Osteocyte (in vitro differentiated cells): Measurements from ENCODE around the gene SMYD5. TPM values are rescaled to one million over a fixed set of nuclear protein-coding genes. Genes with fewer than 3 reads are reported as not detected.

ENCODE experiments used
- DNase-seq: peaks from one replicate; pipeline ENCODE4 v3.0.0; 2021; ENCODE audit warnings: mixed read lengths; ENCODE audit not compliant: unreplicated experiment; ENCODE audit errors: extremely low spot score
- H3K27ac Mint-ChIP-seq: one replicate; pipeline ENCODE4 v1.8.0; 2021; ENCODE audit warnings: mild to moderate bottlenecking, mixed read lengths; ENCODE audit not compliant: unreplicated experiment
- H3K27me3 Mint-ChIP-seq: one replicate; pipeline ENCODE4 v1.8.0; 2021; ENCODE audit warnings: mixed read lengths; ENCODE audit not compliant: unreplicated experiment
- H3K36me3 Mint-ChIP-seq: one replicate; pipeline ENCODE4 v1.8.0; 2021; ENCODE audit warnings: mixed read lengths; ENCODE audit not compliant: unreplicated experiment
- H3K4me1 Mint-ChIP-seq: one replicate; pipeline ENCODE4 v1.8.0; 2021; ENCODE audit warnings: mixed read lengths; ENCODE audit not compliant: unreplicated experiment
- H3K4me3 Mint-ChIP-seq: one replicate; pipeline ENCODE4 v1.8.0; 2021; ENCODE audit warnings: mild to moderate bottlenecking, moderate library complexity, mixed read lengths; ENCODE audit not compliant: unreplicated experiment
- H3K9me3 Mint-ChIP-seq: one replicate; pipeline ENCODE4 v1.8.0; 2021; ENCODE audit warnings: mixed read lengths; ENCODE audit not compliant: unreplicated experiment
- total RNA-seq: library from RNA; stranded (reverse); gene quantifications from 2 replicates; pipeline ENCODE4 v1.2.1, GENCODE V29; 2021
- TF ChIP-seq, protein P1 (sequence below): fragments of 200-600 bp; sonication (generic); IDR thresholded peaks from 2 replicates; pipeline ENCODE4 v1.5.0; 2021; ENCODE audit warnings: antibody characterized with exemption, mild to moderate bottlenecking, moderate library complexity

The SMYD5 gene
- total RNA-seq, 1 donor from 2014 or later = 17.1 TPM

DNA sequence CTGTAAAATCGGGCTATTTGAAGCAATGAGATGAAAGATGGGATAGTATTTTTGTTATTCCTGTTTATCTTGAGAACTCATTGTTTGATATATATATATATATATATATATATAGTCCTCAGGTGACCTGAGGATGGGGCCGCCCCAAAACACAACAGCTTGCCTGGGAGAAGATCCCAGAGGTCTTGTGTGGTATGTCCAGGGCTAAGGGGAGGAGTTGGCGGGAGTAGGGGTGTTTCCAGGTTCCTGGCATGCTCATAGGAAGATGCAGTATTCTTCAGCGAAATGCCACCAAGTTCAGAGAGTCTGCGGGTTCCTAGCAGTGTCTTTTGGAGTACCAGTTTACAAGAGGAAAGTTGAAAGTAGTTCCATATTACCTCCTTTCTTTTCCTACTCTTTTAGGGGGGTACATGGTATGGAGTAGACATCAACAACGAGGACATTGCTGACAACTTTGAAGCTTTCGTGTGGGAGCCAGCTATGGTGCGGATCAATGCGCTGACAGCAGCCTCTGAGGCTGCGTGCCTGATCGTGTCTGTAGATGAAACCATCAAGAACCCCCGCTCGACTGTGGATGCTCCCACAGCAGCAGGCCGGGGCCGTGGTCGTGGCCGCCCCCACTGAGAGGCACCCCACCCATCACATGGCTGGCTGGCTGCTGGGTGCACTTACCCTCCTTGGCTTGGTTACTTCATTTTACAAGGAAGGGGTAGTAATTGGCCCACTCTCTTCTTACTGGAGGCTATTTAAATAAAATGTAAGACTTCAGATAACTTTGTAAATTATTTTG lies 38.4 kb downstream of the SMYD5 start:
- DNase-seq = no peak
- no peak overlapping the region for H3K4me3 Mint-ChIP-seq
- no peak overlapping the region for H3K27ac Mint-ChIP-seq
- no peaks in the 10 kb centered on the region for H3K9me3 Mint-ChIP-seq
- peaks cover 50% of the 10 kb centered on the region for H3K36me3 Mint-ChIP-seq
- H3K27me3 Mint-ChIP-seq = no peaks in the 10 kb centered on the region
- TF ChIP-seq, protein P1, sequence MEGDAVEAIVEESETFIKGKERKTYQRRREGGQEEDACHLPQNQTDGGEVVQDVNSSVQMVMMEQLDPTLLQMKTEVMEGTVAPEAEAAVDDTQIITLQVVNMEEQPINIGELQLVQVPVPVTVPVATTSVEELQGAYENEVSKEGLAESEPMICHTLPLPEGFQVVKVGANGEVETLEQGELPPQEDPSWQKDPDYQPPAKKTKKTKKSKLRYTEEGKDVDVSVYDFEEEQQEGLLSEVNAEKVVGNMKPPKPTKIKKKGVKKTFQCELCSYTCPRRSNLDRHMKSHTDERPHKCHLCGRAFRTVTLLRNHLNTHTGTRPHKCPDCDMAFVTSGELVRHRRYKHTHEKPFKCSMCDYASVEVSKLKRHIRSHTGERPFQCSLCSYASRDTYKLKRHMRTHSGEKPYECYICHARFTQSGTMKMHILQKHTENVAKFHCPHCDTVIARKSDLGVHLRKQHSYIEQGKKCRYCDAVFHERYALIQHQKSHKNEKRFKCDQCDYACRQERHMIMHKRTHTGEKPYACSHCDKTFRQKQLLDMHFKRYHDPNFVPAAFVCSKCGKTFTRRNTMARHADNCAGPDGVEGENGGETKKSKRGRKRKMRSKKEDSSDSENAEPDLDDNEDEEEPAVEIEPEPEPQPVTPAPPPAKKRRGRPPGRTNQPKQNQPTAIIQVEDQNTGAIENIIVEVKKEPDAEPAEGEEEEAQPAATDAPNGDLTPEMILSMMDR = no peak
- H3K4me1 Mint-ChIP-seq = no peaks in the 10 kb centered on the region

GRCh38 chr2:73253400-73253799 lies 39.4 kb downstream of the SMYD5 start:
- H3K4me1 Mint-ChIP-seq = no peaks in the 10 kb centered on the region
- TF ChIP-seq, protein P1 = no peak
- no peaks in the 10 kb centered on the region for H3K9me3 Mint-ChIP-seq
- H3K27ac Mint-ChIP-seq = no peak overlapping the region
- H3K4me3 Mint-ChIP-seq = no peak overlapping the region
- H3K36me3 Mint-ChIP-seq = peaks cover 43% of the 10 kb centered on the region
- no peaks in the 10 kb centered on the region for H3K27me3 Mint-ChIP-seq
- no peak for DNase-seq

GRCh38 chr2:73253901-73254300 lies 39.9 kb downstream of the SMYD5 start:
- H3K27me3 Mint-ChIP-seq = no peaks in the 10 kb centered on the region
- no peak for DNase-seq
- no peaks in the 10 kb centered on the region for H3K4me1 Mint-ChIP-seq
- peaks cover 38% of the 10 kb centered on the region for H3K36me3 Mint-ChIP-seq
- TF ChIP-seq, protein P1 = no peak
- H3K27ac Mint-ChIP-seq = no peak overlapping the region
- H3K4me3 Mint-ChIP-seq = no peak overlapping the region
- H3K9me3 Mint-ChIP-seq = no peaks in the 10 kb centered on the region

DNA sequence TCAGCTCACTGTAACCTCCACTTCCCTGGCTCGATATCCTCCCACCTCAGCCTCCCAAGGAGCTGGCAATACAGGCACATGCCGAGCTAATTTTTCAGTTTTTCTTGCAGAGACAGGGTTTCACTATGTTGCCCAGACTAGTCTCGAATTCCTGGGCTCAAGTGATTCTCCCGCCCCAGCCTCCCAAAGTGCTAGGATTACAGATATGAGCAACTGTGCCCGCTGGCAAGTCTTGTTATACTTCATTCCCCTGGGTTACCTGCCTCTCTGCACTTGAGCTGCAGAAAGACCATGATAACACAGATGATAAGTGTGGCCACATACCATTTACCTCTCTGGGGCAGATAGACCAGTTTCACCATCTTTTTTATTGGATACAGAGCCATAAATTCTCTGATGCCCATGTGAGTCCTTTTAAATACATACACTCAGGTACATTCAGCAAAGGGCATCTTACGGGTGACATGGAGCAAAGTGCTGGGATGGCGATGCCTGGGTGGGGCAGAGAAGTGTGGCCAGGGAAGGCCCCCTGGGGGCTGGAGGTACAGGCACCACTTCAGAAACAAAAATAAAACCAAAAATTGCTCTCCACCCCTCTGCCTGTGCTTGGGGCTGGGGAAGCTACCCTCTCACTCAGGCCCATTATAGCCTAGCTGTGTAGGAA lies 40.4 kb downstream of the SMYD5 start:
- Mint-ChIP-seq H3K4me3 (no peak overlapping the region), H3K4me1 (no peaks in the 10 kb centered on the region), H3K27ac (no peak overlapping the region), H3K27me3 (no peaks in the 10 kb centered on the region), H3K36me3 (peaks cover 34% of the 10 kb centered on the region), H3K9me3 (no peaks in the 10 kb centered on the region)
- DNase-seq = no peak
- TF ChIP-seq, protein P1 = no peak

DNA sequence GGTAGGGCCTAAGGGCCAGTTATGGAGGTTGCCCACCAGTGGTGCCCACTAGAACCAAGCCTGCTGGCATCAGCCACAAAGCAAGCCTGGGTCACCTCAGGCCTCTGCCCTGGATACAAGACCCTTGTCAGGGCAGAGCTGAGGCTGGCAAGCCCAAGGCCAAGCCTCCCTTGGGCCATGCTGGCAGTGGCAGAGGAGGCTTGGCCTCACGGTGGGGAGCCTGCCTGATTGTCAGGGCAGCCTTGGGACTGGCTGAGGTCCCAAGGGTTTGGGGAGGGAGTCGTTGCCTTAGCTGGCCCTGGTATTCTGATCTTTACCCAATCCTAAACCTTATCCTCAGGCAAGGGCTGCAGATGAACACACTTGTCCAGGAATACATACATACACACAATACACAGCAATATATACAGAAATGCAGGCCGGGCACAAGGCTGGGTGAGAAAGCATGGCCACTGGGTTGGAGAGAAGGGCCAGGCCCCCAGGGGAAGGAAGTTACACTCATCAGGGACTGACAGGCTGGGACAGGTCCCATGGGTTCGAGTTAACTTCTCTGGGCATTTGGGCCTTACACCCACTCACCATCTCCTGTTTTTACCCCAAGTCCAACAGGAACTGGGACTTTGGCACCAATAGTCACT lies 41.1 kb downstream of the SMYD5 start:
- Mint-ChIP-seq H3K4me3 (no peak overlapping the region), H3K4me1 (no peaks in the 10 kb centered on the region), H3K27me3 (no peaks in the 10 kb centered on the region), H3K36me3 (peaks cover 28% of the 10 kb centered on the region), H3K9me3 (no peaks in the 10 kb centered on the region), H3K27ac (no peak overlapping the region)
- TF ChIP-seq, protein P1 = no peak
- DNase-seq = no peak
